Measurements from ENCODE around the gene BDKRB2.
"Not testable (repeated sequence)": the region's sequence is repeated elsewhere in the genome, so short reads cannot be mapped to it uniquely, and the experiment has no call there.

BDKRB2 gene

GRCh38 chr14:96242126-96242525 is 37.5 kb downstream of the BDKRB2 start:
- intact Hi-C loops (cut with DNase I), result no loop called here

DNA sequence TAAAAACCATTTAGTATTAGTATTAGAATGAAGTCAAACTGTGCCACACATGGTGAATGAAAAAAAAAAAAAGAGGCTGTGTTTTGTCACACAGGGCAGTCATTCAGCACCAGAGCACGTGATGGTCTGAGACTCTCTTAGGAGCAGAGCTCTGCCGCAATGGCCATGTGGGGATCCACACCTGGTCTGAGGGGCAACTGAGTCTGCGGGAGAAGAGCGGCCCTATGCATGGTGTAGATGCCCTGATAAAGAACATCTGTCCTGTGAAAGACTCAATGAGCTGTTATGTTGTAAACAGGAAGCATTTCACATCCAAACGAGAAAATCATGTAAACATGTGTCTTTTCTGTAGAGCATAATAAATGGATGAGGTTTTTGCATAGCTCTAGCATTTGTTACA is 39.1 kb downstream of the BDKRB2 start:
- peak in 26 of 42 donors; percentile 11 to 74 (median 40) for DNase-seq
- intact Hi-C loops (cut with DNase I), result no loop called here

More at GRCh38 chr14:96242126-96242525, 37.5 kb downstream of the BDKRB2 start:
- DNase-seq, result no peak

DNA sequence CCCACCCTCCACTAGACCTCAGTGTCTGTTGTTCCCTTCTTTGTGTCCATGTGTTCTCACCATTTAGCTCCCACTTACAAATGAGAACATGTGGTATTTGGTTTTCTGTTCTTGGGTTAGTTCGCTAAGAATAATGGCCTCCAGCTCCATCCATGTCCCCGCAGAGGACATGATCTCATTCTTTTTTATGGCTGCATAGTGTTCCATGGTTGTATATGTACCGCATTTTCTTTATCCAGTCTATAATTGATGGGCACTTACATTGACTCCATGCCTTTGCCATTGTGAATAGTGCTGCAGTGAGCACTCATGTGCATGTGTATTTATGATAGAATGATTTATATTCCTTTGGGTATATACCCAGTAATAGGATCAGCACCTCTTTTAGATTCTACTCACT is 40.4 kb downstream of the BDKRB2 start:
- intact Hi-C loops (cut with DNase I); DNase-seq: not testable (repeated sequence)

GRCh38 chr14:96245710-96246538 is 41.3 kb downstream of the BDKRB2 start:
- intact Hi-C loops (cut with DNase I), result no loop called here
- DNase-seq, result no peak

DNA sequence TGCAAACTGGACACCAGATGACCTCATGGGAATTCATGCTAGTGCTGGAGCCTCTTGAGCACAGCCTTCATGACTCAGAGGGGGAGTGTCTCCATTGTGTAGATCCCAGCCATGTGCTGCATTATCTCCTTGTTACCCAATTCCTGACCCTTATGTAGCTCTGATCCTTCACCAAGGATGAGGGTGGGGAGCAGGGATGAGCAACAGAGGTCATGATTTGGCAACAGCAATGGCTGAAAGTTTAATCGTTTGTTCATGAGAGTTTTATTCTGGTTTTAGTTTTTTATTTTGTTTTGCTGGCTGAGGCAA is 41.9 kb downstream of the BDKRB2 start:
- intact Hi-C loops (cut with DNase I), result no loop called here
- DNase-seq, result peak in 4 of 42 donors; percentile 3 to 63 (median 7)

GRCh38 chr14:96247031-96247430 is 42.4 kb downstream of the BDKRB2 start:
- intact Hi-C loops (cut with DNase I), result no loop called here
- no peak for DNase-seq

- intact Hi-C loops (cut with DNase I), result no loop called here
- DNase-seq, result no peak
Observed at GRCh38 chr14:96249029-96249428, 44.4 kb downstream of the BDKRB2 start.

GRCh38 chr14:96250485-96250884 is 45.8 kb downstream of the BDKRB2 start:
- no peak for DNase-seq
- intact Hi-C loops (cut with DNase I), result no loop called here

DNA sequence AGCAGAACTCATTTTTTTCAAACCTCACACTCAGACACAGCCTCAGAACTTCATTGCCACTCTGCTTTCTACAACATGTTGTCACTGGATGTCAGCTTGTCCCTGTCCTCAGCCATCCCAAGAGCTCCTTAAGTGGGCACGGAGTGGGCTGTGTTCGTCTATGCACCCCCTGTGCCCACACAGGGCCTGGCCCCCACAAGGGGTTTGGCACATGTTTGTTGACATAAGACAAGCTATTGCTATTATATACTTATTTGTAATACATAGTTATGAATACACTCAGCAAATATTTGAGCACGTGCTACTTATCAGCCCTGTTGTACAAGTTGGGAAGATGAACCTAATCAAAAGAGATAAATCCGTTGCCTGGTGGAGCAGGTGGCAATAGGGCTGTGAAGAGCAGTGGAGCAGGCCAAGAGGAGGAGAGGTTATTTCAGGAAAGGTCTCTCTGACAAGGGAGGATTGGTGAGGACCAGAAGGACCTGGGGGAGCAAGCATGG is 47.1 kb downstream of the BDKRB2 start:
- intact Hi-C loops (cut with DNase I), result no loop called here
- DNase-seq, result no peak

DNA sequence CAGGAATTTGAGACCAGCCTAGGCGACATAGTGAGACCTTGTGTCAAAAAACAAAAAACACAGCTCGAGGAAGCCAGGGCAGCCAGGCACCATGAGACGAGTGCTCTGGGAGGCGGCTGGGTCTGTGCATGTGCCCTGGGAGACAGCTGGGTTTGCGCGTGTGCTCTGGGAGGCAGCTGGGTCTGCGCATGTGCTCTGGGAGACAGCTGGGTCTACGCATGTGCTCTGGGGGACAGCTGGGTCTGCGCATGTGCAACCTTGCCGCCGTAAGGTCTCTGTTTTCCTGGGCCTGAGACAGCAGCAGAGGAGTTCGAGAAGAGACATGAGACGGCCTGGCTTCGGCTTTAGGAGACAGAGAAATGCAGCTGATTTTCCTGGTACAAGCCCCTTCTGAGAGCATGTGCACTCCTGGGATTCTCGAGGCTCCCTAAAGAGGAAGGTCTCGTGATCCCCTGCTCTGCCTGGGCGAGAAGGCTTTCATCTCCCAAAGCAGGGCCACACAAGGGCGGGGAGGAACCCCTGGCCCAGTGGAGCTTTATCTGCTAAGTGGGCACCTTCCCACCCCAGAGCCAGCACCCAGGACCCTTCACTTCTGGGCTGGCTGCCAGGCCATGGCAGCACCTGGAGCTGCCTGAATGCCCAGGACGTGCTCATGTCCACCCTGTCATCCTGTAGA is 47.8 kb downstream of the BDKRB2 start:
- no peak for DNase-seq
- intact Hi-C loops (cut with DNase I), result no loop called here

- DNase-seq, result no peak
- intact Hi-C loops (cut with DNase I), result no loop called here
Observed at GRCh38 chr14:96252999-96253539, 48.4 kb downstream of the BDKRB2 start.

DNA sequence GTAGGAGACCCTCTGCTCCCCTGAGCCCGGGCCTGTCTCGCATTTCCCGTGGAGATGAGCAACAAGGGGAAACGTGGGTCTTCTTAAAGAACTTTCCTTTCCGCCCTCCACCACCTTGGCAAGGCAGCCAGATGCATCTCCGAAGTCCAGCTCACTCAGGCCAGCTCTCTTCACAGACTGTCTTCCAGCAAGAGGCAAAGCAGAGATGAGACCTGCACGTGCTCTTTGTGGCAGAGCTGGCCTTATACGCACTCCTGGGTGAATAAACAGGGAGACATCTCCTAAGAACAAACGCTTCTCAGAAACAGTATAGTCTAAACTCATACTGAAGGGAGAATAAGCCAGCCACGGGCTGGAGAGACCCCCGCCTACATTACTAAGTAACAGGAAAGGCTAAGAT is 50.0 kb downstream of the BDKRB2 start:
- DNase-seq, result no peak
- intact Hi-C loops (cut with DNase I), result no loop called here

- DNase-seq, result no peak
Observed at GRCh38 chr14:96255501-96256366, 51.1 kb downstream of the BDKRB2 start, which contains the start of gene BDKRB1. Gene BDKRB1, plus strand, starts transcription at chr14:96256210. Its CDS starts 7,473 bp downstream, at chr14:96263683.

GRCh38 chr14:96256407-96256806 is 51.8 kb downstream of the BDKRB2 start:
- intact Hi-C loops (cut with DNase I), result no loop called here
- DNase-seq, result no peak

More at GRCh38 chr14:96255501-96256366, 51.1 kb downstream of the BDKRB2 start, which contains the start of gene BDKRB1:
- intact Hi-C loops (cut with DNase I), result no loop called here

DNA sequence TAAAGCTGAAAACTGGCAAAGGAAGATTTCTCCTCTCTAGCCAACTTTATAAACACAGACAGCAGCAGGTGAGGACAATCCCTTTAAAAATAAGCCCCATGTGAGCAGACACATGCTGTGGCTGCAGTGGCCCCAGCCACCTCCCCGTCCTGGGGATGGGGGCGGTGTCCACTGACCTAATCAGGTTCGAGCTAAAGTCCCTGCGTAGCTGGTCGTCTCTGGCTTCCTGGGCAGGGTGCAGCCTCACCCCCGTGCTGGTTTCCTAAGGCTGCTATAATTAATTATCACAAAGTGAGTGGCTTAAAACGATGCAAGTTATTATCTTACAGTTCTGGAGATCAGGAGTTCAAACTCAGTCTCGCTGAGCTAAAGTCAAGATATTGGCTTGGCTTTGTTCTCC is 52.4 kb downstream of the BDKRB2 start:
- DNase-seq, result no peak
- intact Hi-C loops (cut with DNase I), result no loop called here

- no peak for DNase-seq
- intact Hi-C loops (cut with DNase I), result no loop called here
Observed at GRCh38 chr14:96257900-96258299, 53.3 kb downstream of the BDKRB2 start.

DNA sequence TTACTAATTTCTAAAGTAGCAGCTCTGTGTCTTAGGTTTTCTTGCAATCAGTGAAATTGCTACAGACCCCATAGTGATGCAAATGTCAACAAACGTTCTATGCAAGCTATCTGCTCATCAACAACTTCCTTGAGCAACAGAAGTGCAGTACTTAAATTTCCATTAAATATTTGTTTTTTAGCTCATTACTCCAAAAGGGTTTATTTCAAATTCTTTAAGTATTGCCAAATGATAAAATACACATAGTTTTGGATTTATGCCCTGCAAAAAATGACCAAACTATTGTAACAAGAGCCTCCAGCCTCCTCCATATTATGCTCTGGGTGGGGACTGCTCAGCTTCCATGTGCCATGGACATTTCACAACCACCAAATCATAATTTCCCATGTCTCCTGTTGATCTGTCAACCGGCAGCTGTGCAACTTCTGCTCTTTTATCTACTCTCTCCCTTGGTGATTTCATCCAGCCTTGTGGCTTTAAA is 55.7 kb downstream of the BDKRB2 start:
- no peak for DNase-seq
- intact Hi-C loops (cut with DNase I), result no loop called here

- intact Hi-C loops (cut with DNase I), result no loop called here
- no peak for DNase-seq
Observed at GRCh38 chr14:96261053-96261452, 56.4 kb downstream of the BDKRB2 start.

Data from head of caudate nucleus (tissue), 42 donors.